Measurements from ENCODE around the gene FAM117A.

GRCh38 chr17:49742166-49742638 lies 21.7 kb downstream of the FAM117A start:
- TF ChIP-seq POLR2AphosphoS5 (IDR thresholded peaks at IDR 0.05; ENCODE audit: borderline replicate concordance, low read depth, low read length): no peak
- TF ChIP-seq EZH2 (IDR thresholded peaks at IDR 0.05): no peak
- no peak for TF ChIP-seq FOXP2 (optimal IDR thresholded peaks at IDR 0.05; ENCODE audit: control extremely low read depth, extremely low read length, insufficient read depth)

All from SK-N-MC (cell line).